Fibroblast of lung (primary cell): Measurements from ENCODE around the gene HERC2. TPM values are rescaled to one million over a fixed set of nuclear protein-coding genes. Genes with fewer than 3 reads are reported as not detected.

Source experiments
- DNase-seq, 2 donors: peaks; one replicate each; pipeline versions ENCODE4 v3.0.0 to v3.0.0-alpha.2; 2010; ENCODE audit warnings: low read depth in 2 of 2
- H2AFZ ChIP-seq: 2 replicates; pipeline ENCODE4 v1.5.1; 2012; ENCODE audit warnings: low read length, control low read depth, inconsistent platforms
- H3K27ac ChIP-seq: 2 replicates; pipeline ENCODE4 v1.5.1; 2011; ENCODE audit warnings: low read length, control low read depth; ENCODE audit not compliant: insufficient read depth
- H3K27me3 ChIP-seq: 2 replicates; pipeline ENCODE4 v1.5.1; 2011; ENCODE audit warnings: mild to moderate bottlenecking, low read length; ENCODE audit not compliant: control insufficient read depth, insufficient read depth
- H3K36me3 ChIP-seq: 2 replicates; pipeline ENCODE4 v1.5.1; 2011; ENCODE audit warnings: low read length; ENCODE audit not compliant: control insufficient read depth, insufficient read depth
- H3K4me1 ChIP-seq: 2 replicates; pipeline ENCODE4 v1.5.1; 2011; ENCODE audit warnings: low read length; ENCODE audit not compliant: control insufficient read depth, insufficient read depth; ENCODE audit errors: extremely low read depth
- H3K4me2 ChIP-seq: 2 replicates; pipeline ENCODE4 v1.5.1; 2011; ENCODE audit warnings: low read length, control low read depth; ENCODE audit not compliant: insufficient read depth; ENCODE audit errors: extremely low read depth
- H3K4me3 ChIP-seq, 4 experiments: fragments of 200-600 bp in 1 of 4; sonication (generic) in 1 of 4; replicated peaks in 1 of 4; 2 replicates each; pipeline ENCODE4 v1.5.1; 2011 to 2016; ENCODE audit warnings: low read length in 4 of 4, low read depth in 3 of 4, mild to moderate bottlenecking in 3 of 4, control low read depth in 2 of 4, inconsistent platforms in 1 of 4, mixed read lengths in 1 of 4; ENCODE audit not compliant: insufficient read depth in 1 of 4; ENCODE audit errors: control extremely low read depth in 1 of 4
- H3K79me2 ChIP-seq: 2 replicates; pipeline ENCODE4 v1.5.1; 2012; ENCODE audit warnings: mild to moderate bottlenecking, low read length, inconsistent platforms; ENCODE audit not compliant: control insufficient read depth, insufficient read depth
- H3K9ac ChIP-seq: 2 replicates; pipeline ENCODE4 v1.5.1; 2011; ENCODE audit warnings: mild to moderate bottlenecking, low read length, control low read depth; ENCODE audit not compliant: insufficient read depth
- H3K9me3 ChIP-seq: 2 replicates; pipeline ENCODE4 v1.5.1; 2012; ENCODE audit warnings: low read depth, low read length; ENCODE audit not compliant: control insufficient read depth, insufficient read depth
- H4K20me1 ChIP-seq: 2 replicates; pipeline ENCODE4 v1.5.1; 2011; ENCODE audit warnings: low read length; ENCODE audit not compliant: control insufficient read depth, insufficient read depth; ENCODE audit errors: extremely low read depth
- EZH2 ChIP-seq: IDR thresholded peaks from 2 replicates; pipeline ENCODE4 v1.5.1; 2012; ENCODE audit warnings: low read length, control low read depth, mild to moderate bottlenecking; ENCODE audit errors: missing control alignments
- polyA plus RNA-seq, 2 donors: library from polyadenylated mRNA; depleted of rRNA in 1 of 2; stranded (reverse) in 1 of 2; unstranded in 1 of 2; fragments of >200 nt; gene quantifications; 2 replicates each; pipeline ENCODE4 v1.2.1, GENCODE V29; 2011 to 2012; ENCODE audit warnings: missing spikeins in 1 of 2
- total RNA-seq: library from RNA; depleted of rRNA; stranded (reverse); fragments of >200 nt; gene quantifications from 2 replicates; pipeline ENCODE4 v1.2.1, GENCODE V29; 2014
- TF ChIP-seq, protein P1 (sequence below), 2 donors: IDR thresholded peaks in 1 of 2; conservative IDR thresholded peaks in 1 of 2; 1 replicate in 1 of 2; 2 replicates in 1 of 2; pipeline ENCODE4 v1.5.1; 2011 to 2012; ENCODE audit warnings: low read length in 2 of 2, control low read depth in 1 of 2, inconsistent platforms in 1 of 2, low read depth in 1 of 2, mild to moderate bottlenecking in 1 of 2

Gene HERC2
- total and polyA plus RNA-seq, 2 donors (not counting 1 experiment from before 2014, with no cell fraction given) = 12.4 to 55.8 TPM

DNA sequence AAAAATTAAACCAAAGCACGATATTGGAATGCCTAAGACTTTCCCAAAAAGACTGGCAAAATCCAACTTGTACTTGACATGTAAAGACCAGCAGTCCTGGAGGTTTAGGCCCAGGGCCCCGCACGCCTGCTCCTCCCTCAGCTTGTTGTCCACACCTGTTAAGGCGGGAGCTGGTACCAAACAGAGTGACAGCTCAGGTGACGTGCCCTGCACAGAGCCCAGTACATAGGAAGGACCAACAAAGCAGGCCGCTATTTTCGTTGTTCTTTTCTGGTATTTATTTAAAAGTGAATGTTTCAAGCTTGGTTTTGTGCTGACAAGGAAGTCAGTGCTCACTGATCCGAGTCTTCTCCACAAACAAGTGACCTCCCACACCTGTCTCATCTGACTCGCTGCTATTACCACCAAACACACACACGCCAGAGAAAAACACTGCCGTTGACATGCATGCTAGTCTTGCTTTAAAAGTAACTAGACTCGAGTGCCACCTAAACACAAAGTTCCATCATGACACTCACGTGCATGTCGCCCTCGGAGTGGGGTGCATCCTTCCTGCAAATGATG is 50.2 kb downstream of the HERC2 start:
- Histone ChIP-seq H3K79me2 (no peaks in the 10 kb centered on the region), H3K27me3 (no peaks in the 10 kb centered on the region), H3K4me1 (no peaks in the 10 kb centered on the region), H3K4me2 (no peak overlapping the region), H4K20me1 (no peaks in the 10 kb centered on the region), H2AFZ (no peak overlapping the region), H3K36me3 (peaks cover 4% of the 10 kb centered on the region), H3K27ac (no peak overlapping the region), H3K4me3 (no peak overlapping the region), H3K9me3 (no peaks in the 10 kb centered on the region), H3K9ac (no peak overlapping the region)
- DNase-seq = no peak
- TF ChIP-seq EZH2 = no peak
- TF ChIP-seq, protein P1, sequence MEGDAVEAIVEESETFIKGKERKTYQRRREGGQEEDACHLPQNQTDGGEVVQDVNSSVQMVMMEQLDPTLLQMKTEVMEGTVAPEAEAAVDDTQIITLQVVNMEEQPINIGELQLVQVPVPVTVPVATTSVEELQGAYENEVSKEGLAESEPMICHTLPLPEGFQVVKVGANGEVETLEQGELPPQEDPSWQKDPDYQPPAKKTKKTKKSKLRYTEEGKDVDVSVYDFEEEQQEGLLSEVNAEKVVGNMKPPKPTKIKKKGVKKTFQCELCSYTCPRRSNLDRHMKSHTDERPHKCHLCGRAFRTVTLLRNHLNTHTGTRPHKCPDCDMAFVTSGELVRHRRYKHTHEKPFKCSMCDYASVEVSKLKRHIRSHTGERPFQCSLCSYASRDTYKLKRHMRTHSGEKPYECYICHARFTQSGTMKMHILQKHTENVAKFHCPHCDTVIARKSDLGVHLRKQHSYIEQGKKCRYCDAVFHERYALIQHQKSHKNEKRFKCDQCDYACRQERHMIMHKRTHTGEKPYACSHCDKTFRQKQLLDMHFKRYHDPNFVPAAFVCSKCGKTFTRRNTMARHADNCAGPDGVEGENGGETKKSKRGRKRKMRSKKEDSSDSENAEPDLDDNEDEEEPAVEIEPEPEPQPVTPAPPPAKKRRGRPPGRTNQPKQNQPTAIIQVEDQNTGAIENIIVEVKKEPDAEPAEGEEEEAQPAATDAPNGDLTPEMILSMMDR (conservative IDR thresholded peaks at IDR 0.05 in 1 of 2, IDR thresholded peaks at IDR 0.05 in 1 of 2; ENCODE audit: low read depth in 1 of 2, low read length in 2 of 2) = no peak

DNA sequence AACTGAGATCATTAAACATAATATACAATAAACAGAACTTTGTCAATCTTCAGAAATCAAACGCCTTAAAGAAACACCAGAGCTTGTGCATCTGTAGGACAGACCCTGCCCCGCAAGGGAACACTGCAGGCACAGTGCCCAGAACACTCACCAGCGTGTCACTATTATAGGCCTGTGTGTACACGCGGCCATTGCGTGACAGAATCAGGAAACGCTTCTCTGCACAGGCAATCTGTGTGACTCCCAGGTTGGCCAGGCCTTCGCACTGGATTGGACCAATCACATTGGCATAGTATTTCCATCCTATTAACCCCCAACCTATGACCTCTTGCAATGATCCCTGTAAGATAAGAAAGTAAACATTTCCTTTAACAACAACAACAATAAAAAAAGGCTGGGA is 52.9 kb downstream of the HERC2 start:
- Histone ChIP-seq H3K4me2 (no peak overlapping the region), H3K9ac (no peak overlapping the region), H3K36me3 (peaks cover 7% of the 10 kb centered on the region), H3K4me3 (no peak overlapping the region), H3K27ac (no peak overlapping the region), H4K20me1 (no peaks in the 10 kb centered on the region), H3K27me3 (no peaks in the 10 kb centered on the region), H3K4me1 (no peaks in the 10 kb centered on the region), H2AFZ (no peak overlapping the region), H3K9me3 (no peaks in the 10 kb centered on the region), H3K79me2 (no peaks in the 10 kb centered on the region)
- no peak for DNase-seq
- TF ChIP-seq EZH2 = no peak
- TF ChIP-seq, protein P1 (conservative IDR thresholded peaks at IDR 0.05 in 1 of 2, IDR thresholded peaks at IDR 0.05 in 1 of 2; ENCODE audit: low read depth in 1 of 2, low read length in 2 of 2) = no peak

DNA sequence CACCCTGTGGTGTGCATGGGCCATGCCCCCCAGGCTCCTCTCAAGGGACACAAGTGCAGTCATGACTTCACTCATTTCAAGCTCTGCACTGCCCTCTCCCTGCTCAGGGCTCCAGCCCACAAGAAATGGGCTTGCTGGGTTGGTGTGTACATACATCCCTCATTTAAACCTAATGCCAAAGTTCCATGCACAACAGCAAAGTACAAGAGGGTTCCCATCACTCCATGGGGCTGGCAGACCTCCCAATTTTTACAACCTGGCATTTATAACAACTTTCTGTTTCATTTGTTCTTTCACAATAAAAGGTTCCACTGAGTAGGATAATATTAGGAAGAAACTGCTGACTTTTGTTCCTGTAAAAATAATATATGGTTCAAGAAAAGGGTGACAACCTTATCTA is 54.3 kb downstream of the HERC2 start:
- no peak for DNase-seq
- no peak overlapping the region for H2AFZ ChIP-seq
- no peaks in the 10 kb centered on the region for H3K4me1 ChIP-seq
- TF ChIP-seq, protein P1 (conservative IDR thresholded peaks at IDR 0.05 in 1 of 2, IDR thresholded peaks at IDR 0.05 in 1 of 2; ENCODE audit: low read depth in 1 of 2, low read length in 2 of 2) = no peak
- TF ChIP-seq EZH2 = no peak
- no peak overlapping the region for H3K27ac ChIP-seq
- H3K9me3 ChIP-seq = no peaks in the 10 kb centered on the region
- H3K27me3 ChIP-seq = no peaks in the 10 kb centered on the region
- H3K4me2 ChIP-seq = no peak overlapping the region
- no peaks in the 10 kb centered on the region for H4K20me1 ChIP-seq
- no peak overlapping the region for H3K9ac ChIP-seq
- no peak overlapping the region for H3K4me3 ChIP-seq
- peaks cover 9% of the 10 kb centered on the region for H3K36me3 ChIP-seq
- no peaks in the 10 kb centered on the region for H3K79me2 ChIP-seq
